Glomerular visceral epithelial cell (primary cell): ENCODE measurements around the gene DIS3L.
"Not testable (repeated sequence)": the region's sequence is repeated elsewhere in the genome, so short reads cannot be mapped to it uniquely, and the experiment has no call there.

Experiments used
- DNase-seq: peaks from one replicate; pipeline ENCODE4 v3.0.0-alpha.2; 2016; ENCODE audit errors: extremely low spot score

DIS3L gene

DNA sequence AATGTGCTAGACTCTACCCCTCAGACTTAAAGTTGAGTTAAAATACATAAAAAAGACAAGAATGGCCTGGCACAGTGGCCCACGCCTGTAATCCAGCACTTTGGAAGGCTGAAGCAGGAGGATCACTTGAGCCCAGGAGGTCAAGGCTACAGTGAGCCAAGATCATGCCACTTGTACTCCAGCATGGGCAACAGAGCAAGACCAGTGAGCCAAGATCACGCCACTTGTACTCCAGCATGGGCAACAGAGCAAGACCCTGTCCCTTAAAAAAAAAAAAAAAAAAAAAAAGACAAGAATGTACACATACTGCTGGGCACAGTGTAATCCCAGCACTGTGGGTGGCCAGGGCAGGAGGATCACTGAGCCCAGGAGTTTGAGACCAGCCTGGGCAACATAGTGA lies 17.4 kb downstream of the DIS3L start:
- no peak for DNase-seq

DNA sequence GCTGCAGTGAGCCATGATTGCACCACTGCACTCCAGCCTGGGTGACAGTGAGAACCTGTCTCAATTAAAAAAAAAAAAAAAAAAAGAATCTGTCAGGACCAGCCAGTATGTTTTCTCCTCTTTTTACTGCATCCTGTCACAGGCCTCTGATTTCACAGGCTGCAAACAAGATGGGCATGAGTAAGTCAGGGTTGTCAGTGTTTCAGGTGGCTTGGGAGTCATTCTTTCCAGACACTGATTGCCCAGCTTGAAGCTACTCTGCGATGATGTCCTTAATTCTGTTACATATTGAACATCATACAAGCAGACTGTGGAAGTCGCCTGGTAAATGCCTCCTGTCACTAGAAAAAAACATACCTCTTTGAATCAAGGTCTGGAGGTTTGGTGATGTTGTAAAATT lies 18.8 kb downstream of the DIS3L start:
- DNase-seq: no peak

DNA sequence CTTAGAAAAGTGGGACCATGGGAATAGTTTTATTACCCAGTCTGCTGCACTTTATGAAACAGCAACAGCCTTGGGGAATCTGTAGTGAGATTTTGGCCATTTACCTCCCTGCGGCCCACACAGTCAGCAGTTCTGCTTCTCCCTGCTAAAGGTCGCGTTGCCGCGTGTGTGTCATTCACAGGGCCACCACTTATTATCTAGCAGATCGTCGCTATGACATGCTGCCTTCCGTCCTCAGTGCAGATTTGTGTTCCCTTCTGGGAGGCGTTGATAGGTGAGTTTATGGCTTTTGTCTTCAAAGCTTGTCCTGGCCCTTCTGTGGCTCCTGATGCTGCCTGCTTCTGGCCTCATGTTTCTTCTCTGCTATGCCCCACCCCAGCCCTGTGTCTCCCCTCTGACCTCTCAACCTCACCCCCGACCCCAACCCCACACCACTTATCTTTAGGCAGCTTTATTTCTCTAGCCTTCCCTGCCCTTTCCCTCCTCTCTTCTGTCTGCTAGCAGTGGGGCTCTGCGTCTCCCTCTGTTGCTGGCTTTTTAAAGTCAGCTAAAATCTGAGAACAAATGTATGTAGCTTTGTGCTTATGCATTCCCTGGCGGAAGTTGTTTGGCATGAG lies 30.1 kb downstream of the DIS3L start:
- no peak for DNase-seq

DNA sequence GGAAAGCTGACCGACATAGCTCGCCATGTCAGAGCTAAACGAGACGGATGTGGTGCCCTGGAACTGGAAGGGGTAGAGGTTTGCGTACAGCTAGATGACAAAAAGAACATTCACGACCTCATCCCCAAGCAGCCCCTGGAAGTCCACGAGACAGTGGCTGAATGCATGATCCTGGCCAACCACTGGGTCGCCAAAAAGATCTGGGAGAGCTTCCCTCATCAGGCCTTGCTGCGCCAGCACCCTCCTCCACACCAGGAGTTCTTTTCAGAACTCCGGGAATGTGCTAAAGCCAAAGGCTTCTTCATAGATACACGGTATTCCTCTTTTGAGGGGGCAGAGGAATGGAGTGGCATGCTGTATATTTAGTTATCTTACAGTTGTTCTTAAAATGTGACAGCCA lies 32.7 kb downstream of the DIS3L start:
- DNase-seq: no peak

DNA sequence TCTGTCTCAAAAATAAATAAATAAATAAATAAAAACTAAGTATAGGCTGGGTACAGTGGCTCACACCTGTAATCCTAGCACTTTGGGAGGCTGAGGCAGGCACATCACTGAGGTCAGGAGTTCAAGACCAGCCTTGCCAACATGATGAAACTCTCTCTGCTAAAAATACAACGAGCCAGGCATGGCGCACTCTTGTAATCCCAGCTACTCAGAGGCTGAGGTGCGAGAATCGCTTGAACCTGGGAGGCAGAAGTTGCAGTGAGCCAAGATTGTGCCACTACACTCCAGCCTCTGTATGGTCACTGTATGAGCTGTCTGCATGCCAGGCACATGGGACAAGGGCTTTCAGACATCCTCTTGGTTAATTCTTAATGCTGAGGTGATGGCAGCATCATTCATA lies 34.4 kb downstream of the DIS3L start:
- DNase-seq: no peak

DNA sequence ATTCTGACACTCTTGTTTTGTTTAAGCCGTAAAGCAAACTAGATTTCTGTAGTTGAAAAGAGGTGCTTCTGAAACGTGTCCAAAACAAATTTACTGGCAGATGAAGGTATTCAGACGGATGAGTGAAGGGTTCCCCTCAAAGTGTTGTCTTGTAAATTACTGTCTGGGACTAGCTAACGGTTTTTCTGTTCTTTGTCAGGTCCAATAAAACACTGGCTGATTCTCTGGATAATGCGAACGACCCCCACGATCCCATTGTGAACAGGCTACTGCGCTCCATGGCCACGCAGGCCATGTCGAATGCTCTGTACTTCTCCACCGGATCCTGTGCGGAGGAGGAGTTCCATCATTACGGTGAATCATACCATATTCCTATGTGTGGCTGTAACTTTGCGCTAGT lies 35.4 kb downstream of the DIS3L start:
- DNase-seq: no peak

DNA sequence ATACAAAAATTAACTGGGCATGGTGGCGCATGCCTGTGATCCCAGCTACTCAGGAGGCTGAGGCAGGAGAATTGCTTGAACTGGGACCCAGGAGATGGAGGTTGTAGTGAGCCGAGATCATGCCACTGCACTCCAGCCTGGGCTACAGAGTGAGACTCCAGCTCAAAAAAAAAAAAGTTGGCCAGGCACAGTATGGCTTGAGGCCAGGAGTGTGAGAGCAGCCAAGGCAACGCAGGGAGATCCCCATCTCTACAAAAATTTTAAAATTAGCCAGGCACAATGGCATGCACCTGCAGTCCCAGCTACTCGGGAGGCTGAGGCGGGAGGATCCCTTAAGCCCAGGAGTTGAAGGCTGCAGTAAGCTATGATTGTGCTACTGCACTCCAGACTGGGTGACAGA lies 55.2 kb downstream of the DIS3L start:
- DNase-seq: not testable (repeated sequence)

DNA sequence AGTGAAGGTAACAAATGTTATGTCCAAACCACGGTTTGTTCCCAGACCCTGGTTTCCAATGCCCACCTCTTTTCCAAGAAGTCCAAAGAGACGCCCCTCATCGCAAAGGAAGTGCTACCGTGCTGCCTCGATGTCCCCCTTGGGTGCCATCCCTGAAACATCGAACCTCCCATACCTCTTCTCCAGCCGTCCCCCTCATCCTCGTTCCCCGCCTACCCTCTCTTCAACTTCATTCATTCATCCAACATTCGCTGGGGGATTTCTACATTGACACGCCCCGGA lies 62.6 kb downstream of the DIS3L start:
- no peak for DNase-seq

DNA sequence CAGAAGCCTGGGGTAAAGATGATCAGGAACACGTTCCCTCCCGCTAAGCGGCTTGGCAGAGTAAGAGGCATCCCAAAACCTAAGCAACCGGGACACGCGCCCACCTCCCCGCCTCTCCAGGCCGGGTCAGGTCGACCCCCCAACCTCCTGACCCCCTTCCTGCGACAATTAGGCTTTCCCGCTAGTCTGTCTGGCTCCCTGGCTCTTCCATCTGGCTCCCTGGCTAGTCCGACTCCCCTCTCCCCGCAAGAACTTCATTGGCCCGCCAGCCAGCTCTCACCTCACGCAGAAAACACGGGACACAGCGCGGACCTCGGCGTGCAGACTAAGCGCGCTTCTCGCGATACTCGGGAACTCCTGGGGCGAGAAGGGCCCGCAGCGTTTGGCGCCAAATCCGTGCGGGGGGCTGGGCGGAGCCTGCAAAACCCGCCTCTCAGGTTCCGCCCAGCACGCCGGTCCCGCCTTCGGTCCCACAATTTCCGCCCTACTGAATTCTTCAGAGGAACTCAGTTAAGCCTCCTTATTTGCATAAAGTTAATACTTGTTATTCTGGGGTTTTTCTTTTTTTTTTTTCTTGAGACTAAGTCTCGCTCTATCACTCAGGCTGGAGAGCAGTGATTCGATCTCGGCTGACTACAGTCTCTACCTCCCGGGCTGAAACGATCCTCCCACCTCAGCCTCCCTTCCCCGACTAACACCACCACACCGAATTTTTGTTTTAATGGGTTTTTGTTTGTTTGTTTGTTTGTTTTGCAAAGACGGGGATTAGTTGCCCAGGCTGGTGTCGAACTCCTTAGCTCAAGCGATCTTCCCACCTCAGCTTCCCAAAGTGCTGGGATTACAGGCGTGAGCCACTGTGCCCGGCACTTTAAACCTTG lies 63.2 kb downstream of the DIS3L start, which contains the start of gene TIPIN:
Gene TIPIN (minus strand): TSS at position 327 of the 878 bp plus-strand sequence. CDS start 3,738 bp downstream, outside the sequence.
- peak; percentile 98 for DNase-seq

DNA sequence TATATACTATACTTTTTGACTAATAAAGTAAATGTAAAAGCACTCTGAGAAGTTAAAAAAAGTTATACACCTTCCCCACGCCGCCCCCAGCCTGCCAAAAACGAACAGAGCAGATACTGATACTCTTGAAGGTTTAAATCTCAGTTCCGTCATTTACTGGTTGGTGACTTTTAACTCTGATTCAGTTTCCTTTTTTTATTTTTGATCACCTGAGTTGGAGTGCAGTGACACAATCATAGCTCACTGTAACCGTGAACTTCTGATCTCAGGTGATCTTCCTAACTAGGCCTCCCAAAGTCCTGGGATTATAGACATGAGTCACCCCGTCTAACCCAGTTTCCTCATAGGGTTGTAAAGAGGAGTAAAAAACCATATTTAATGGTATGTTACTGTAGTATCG lies 66.4 kb downstream of the DIS3L start:
- DNase-seq: no peak

DNA sequence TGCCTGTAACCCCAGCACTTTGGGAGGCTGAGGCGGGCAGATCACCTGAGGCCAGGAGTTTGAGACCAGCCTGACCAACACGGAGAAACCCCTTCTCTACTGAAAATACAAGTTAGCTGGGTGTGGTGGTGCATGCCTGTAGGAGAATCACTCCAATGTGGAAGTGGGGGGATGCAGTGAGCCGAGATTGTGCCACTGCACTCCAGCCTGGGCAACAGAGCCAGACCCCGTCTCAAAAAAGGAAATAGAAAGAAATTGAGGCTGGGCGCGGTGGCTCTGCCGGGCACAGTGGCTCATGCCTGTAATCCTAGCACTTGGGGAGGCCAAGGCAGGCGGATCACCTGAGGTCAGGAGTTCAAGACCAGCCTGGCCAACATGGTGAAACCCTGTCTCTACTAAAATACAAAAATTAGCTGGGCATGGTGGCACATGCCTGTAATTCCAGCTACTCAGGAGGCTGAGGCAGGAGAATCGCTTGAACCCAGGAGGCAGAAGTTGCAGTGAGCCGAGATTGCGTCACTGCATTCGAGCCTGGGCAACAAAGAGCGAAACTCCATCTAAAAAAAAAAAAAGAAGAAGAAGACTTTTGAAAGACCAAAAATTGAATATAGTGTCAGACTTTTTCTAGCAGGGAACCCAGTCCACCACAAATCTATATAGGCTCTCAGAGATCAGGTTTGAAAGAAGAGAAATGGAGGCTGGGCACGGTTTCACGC lies 68.5 kb downstream of the DIS3L start:
- not testable (repeated sequence) for DNase-seq

DNA sequence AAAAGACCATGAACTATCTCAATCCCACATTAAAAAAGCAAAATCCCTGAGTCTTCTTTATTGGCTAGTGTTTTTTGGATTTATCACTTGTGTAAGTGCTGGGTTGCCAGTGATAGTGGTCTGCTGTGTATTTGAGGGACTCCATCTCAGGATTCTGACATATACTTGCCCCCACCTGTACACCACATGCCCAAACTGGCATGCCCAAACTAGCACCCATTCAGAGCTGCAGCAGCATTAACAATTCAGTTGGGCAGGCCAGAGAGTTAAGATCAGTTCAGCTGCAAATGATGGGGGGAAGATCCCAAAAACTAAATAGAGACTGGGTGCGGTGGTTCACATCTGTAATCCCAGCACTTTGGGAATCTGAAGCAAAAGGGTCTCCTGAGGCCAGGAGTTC lies 69.4 kb downstream of the DIS3L start:
- DNase-seq: no peak

DNA sequence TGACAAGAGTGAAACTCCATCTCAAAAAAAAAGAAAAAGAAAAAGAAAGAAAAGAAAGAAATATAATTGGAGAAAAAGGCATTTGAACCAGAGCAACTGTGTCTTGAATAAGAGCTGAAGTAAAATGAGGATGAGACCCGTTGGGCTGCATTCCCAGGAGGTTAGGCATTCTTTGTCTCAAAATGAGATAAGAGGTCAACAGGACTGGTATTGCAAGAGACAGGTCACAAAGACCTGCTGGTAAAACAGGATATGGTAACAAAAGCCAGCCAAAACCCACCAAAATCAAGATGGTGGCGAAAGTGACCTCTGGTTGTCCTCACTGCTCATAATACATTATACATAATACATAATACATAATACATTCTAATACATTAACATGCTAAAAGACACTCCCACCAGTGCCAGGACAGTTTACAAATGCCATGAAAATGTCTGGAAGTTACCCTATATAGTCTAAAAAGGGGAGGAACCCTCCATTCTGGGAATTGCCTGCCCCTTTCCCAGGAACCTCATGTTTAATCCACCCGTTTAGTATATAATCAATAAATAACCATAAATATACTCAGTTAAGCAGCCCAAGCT lies 71.7 kb downstream of the DIS3L start:
- DNase-seq: no peak

DNA sequence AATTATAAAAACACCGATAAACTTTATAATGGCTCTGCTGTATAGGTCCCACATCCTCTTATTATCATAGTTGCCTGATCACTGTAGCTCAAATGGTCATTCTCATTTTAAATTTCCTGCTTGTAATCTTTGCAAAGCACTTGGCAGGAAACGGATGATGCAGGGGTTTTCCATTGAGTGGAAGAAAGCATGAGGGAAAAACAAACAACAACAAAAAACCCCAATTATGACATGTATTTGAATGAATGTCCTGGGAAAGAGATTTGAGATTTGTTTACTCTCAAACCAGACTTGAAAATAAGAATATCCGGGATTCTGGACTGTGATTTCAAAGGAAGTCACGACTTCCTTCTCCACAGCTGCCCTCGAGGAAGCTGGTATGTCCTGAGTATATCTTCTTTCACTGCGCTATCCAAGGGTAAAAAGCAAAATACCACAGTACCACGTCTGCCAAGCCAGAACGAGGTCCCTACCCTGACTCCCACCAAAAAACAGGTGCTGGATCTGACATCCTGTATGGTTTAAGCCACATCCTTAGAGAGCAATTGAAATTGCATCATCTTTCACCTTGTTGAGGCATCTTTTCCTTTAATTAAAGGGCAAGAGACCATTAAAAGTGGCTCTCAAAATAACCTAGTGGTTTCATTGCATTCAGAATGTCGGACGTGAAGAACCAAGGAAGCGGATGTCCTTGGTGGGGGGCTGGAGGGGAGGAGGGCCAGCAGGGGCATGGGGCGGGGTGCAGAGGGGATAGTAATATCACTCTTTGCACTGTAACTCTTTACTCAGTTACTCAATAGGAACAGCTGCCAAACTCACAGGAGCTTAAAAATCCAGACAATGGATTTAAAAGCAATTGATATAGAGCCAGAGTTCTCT lies 76.6 kb downstream of the DIS3L start:
- peak; percentile 24 for DNase-seq

DNA sequence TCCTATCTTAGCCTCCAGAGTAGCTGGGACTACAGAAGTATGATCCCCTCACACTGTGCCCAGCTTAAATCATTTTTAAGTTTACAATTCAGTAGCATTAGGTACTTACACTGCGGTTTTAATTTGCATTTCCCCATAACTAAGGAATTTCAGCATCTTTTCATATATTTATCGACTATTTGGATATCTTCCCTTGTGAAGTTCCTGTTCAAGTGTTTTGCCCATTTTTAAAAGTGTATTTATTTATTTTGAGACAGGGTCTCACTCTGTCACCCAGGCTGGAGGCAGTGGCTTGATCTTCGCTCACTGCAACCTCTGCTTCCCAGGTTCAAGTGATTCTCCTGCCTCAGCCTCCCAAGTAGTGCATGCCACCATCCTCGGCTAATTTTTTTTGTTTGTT lies 80.8 kb downstream of the DIS3L start:
- no peak for DNase-seq

DNA sequence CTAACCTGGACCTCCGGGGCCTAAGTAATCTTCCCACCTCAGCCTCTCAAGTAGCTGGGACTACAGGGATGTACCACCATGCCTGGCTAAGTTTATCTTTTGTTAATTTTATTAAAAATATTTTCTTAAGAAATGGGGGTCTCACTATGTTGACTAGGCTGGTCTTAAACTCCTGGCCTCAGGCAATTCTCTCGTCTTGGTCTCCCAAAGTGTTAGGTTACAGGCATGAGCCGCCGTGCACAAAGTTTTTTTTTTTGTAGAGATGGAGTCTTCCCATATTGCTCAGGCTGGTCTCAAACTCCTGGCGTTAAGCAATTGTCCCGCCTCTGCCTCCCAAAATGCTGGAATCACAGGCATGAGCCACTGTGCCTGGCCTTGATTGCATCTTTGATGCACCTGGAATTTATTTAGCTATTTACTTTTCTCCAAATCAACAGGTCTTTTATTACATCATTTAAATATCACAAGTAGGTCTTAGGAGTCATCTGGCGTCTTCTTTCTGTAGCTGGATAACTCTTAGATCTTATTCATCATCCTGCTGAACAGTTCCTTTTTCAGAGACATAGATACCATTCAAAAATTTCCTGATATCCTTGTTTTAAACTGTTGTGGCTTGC lies 85.6 kb downstream of the DIS3L start:
- no peak for DNase-seq

DNA sequence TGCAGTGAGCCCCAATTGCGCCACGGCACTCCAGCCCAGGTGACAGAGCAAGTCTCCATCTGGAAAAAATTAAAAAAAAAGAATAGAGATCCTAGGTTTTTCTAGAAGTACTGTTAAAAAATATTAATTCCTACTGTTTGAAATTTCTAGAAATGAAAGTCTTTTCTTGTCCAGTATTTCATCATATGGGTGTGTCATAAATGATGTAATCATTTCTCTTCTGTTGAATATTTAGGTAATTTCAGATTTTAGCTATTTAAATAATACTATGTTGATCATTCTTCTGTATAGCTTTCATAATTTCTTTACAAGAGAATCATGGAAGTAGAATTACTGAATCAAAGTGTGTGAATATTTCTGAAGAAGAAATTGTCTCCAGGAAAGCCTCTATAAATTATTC lies 88.0 kb downstream of the DIS3L start:
- DNase-seq: not testable (repeated sequence)
